B cell (primary cell): ENCODE results near the gene TADA2A. TPM values are rescaled to one million over a fixed set of nuclear protein-coding genes. Genes with fewer than 3 reads are reported as not detected.

ENCODE experiments used
- ATAC-seq: fragments of 200-7000 bp; cut with Tn5 transposase; one replicate; pipeline ENCODE4 v1.10.0; 2021; ENCODE audit warnings: low read depth, mild to moderate bottlenecking, moderate number of reproducible peaks, moderate library complexity
- CTCF ChIA-PET: fragments of 350-600 bp; sonication (Branson Sonifier 250); formaldehyde crosslinking; loops from one replicate; lab custom pipeline; 2021; ENCODE audit warnings: antibody characterized with exemption, inconsistent platforms; lab: Charles Lee
- POLR2A ChIA-PET: fragments of 350-600 bp; sonication (Branson Sonifier 250); formaldehyde crosslinking; loops from one replicate; lab custom pipeline; 2021; ENCODE audit warnings: antibody characterized with exemption; lab: Charles Lee
- DNase-seq: peaks from one replicate; pipeline ENCODE4 v3.0.0; 2013
- H2AFZ ChIP-seq: 2 replicates; pipeline ENCODE4 v1.6.1; 2012; ENCODE audit warnings: mild to moderate bottlenecking, low read depth, low read length; ENCODE audit not compliant: insufficient read depth, poor library complexity, severe bottlenecking
- H3K27ac ChIP-seq, 2 donors: 1 replicate in 1 of 2; 2 replicates in 1 of 2; pipeline ENCODE4 v1.5.1; 2012 to 2013; ENCODE audit warnings: low read length in 2 of 2, mild to moderate bottlenecking in 2 of 2, moderate library complexity in 1 of 2
- H3K27me3 ChIP-seq, 4 experiments: fragments of 200-600 bp in 1 of 4; sonication (generic) in 1 of 4; replicated peaks in 1 of 4; 1 replicate in 2 of 4; 2 replicates in 2 of 4; pipeline versions ENCODE4 v1.6.1 to v1.7.0; 2013 to 2016; ENCODE audit warnings: low read length in 3 of 4, mild to moderate bottlenecking in 2 of 4, mixed read lengths in 1 of 4, moderate library complexity in 1 of 4; ENCODE audit not compliant: insufficient read depth in 4 of 4, control insufficient read depth in 3 of 4; ENCODE audit errors: control extremely low read depth in 1 of 4
- H3K36me3 ChIP-seq, 2 experiments: replicated peaks in 1 of 2; 1 replicate in 1 of 2; 2 replicates in 1 of 2; pipeline versions ENCODE4 v1.6.1 to v1.7.1; 2013; ENCODE audit warnings: low read length in 1 of 2; ENCODE audit not compliant: insufficient read depth in 2 of 2, control insufficient read depth in 1 of 2; ENCODE audit errors: control extremely low read depth in 1 of 2, extremely low read depth in 1 of 2
- H3K4me1 ChIP-seq, 2 donors: fragments of 200-600 bp in 1 of 2; sonication (generic) in 1 of 2; 1 replicate in 1 of 2; 2 replicates in 1 of 2; pipeline versions ENCODE4 v1.5.1 to v1.6.1; 2013 to 2017; ENCODE audit warnings: low read length in 2 of 2; ENCODE audit not compliant: control insufficient read depth in 2 of 2, insufficient read depth in 2 of 2
- H3K4me2 ChIP-seq: replicated peaks from 2 replicates; pipeline ENCODE3; 2012; ENCODE audit warnings: mild to moderate bottlenecking, low read depth, low read length; ENCODE audit not compliant: poor library complexity, severe bottlenecking
- H3K4me3 ChIP-seq, 5 experiments: fragments of 200-600 bp in 1 of 5; sonication (generic) in 1 of 5; 1 replicate in 3 of 5; 2 replicates in 2 of 5; pipeline versions ENCODE4 v1.5.1 to v1.7.0; 2011 to 2016; ENCODE audit warnings: low read length in 4 of 5, mild to moderate bottlenecking in 4 of 5, low read depth in 2 of 5, control low read depth in 1 of 5, moderate library complexity in 1 of 5; ENCODE audit not compliant: insufficient read depth in 1 of 5; ENCODE audit errors: control extremely low read depth in 1 of 5, extremely low read depth in 1 of 5
- H3K79me2 ChIP-seq: fragments of 200-600 bp; sonication (generic); one replicate; pipeline ENCODE4 v1.6.0; 2016; ENCODE audit warnings: low read length; ENCODE audit not compliant: control insufficient read depth, insufficient read depth
- H3K9ac ChIP-seq: fragments of 200-600 bp; sonication (generic); 2 replicates; pipeline ENCODE4 v1.6.1; 2017; ENCODE audit warnings: mild to moderate bottlenecking, low read length, moderate library complexity
- H3K9me3 ChIP-seq, 3 donors: one replicate each; pipeline versions ENCODE4 v1.6.1 to v1.7.1; 2013; ENCODE audit warnings: low read length in 2 of 3; ENCODE audit not compliant: control insufficient read depth in 2 of 3, insufficient read depth in 1 of 3; ENCODE audit errors: control extremely low read depth in 1 of 3
- H4K20me1 ChIP-seq: 2 replicates; pipeline ENCODE4 v1.6.0; 2012; ENCODE audit warnings: mild to moderate bottlenecking, low read length; ENCODE audit not compliant: insufficient read depth, control insufficient read depth, poor library complexity, severe bottlenecking
- H3K27ac Mint-ChIP-seq: one replicate; pipeline ENCODE4 v1.8.0; 2021; ENCODE audit warnings: mixed read lengths
- H3K27me3 Mint-ChIP-seq: one replicate; pipeline ENCODE4 v1.8.0; 2021; ENCODE audit warnings: mixed read lengths
- H3K4me1 Mint-ChIP-seq: one replicate; pipeline ENCODE4 v1.8.0; 2021; ENCODE audit warnings: mixed read lengths
- H3K4me3 Mint-ChIP-seq: one replicate; pipeline ENCODE4 v1.8.0; 2021; ENCODE audit warnings: mixed read lengths
- H3K9me3 Mint-ChIP-seq: one replicate; pipeline ENCODE4 v1.8.0; 2022; ENCODE audit warnings: mixed read lengths; ENCODE audit not compliant: insufficient read depth
- EZH2 ChIP-seq: IDR thresholded peaks from 2 replicates; pipeline ENCODE4 v1.6.1; 2012; ENCODE audit warnings: borderline replicate concordance, low read depth, mild to moderate bottlenecking, moderate library complexity, low read length; ENCODE audit not compliant: insufficient read depth, poor library complexity, severe bottlenecking
- WGBS: methylation state at CpG from one replicate; pipeline ENCODE4 v1.1.5; 2013; ENCODE audit warnings: missing lambda C conversion rate; ENCODE audit not compliant: insufficient coverage; 5-methylcytosine and 5-hydroxymethylcytosine counted together
- intact Hi-C: fragments of 100-400 bp; cut with micrococcal nuclease; formaldehyde crosslinking; loops from one replicate; pipeline ENCODE4 v1.10.0; 2022
- polyA plus RNA-seq: library from polyadenylated mRNA; depleted of rRNA; stranded (reverse); fragments of >200 nt; gene quantifications from 2 replicates; pipeline ENCODE4 v1.2.3, GENCODE V29; 2012
- total RNA-seq, 2 donors: library from RNA; stranded (reverse); fragments of 120-200 nt in 1 of 2; gene quantifications; 1 replicate in 1 of 2; 2 replicates in 1 of 2; pipeline versions ENCODE4 v1.2.3 to v1.2.4, GENCODE V29; 2013 to 2022
- TF ChIP-seq, protein P1 (sequence below): fragments of 200-600 bp; IDR thresholded peaks from one replicate; pipeline ENCODE4 v1.8.0; 2022; ENCODE audit warnings: antibody characterized with exemption, mild to moderate bottlenecking

TADA2A gene
- total and polyA plus RNA-seq, 2 donors (not counting 1 experiment from before 2014, with no cell fraction given) = 10.9 to 43.3 TPM

DNA sequence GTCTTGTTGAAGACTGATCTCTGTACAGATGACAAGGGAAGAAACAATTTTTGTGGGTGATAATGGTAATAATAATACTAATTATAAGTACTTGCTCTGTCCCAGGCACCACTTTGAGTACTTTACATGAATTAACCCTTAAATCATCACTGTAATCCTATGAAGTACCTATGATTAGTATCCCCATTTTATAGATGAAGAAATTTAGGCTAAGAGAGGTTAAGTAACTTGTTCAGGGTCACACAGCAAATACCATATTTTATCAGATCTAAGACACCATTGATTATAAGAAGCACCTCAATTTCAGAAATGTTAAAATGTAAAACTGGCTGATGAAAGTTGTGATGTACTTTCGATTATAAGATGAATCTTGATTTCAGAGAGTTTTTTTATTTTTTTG lies 18.6 kb downstream of the TADA2A start:
- no peaks in the 10 kb centered on the region for H3K4me1 ChIP-seq
- no peaks in the 10 kb centered on the region for H3K79me2 ChIP-seq
- H3K27ac ChIP-seq = no peak overlapping the region
- no peak for DNase-seq
- H3K27me3 ChIP-seq = no peaks in the 10 kb centered on the region
- no peaks in the 10 kb centered on the region for H4K20me1 ChIP-seq
- ChIA-PET POLR2A (no interaction called here), CTCF (no interaction called here)
- no peak for ATAC-seq
- H3K9ac ChIP-seq = no peak overlapping the region
- no peak for TF ChIP-seq EZH2
- TF ChIP-seq, protein P1, sequence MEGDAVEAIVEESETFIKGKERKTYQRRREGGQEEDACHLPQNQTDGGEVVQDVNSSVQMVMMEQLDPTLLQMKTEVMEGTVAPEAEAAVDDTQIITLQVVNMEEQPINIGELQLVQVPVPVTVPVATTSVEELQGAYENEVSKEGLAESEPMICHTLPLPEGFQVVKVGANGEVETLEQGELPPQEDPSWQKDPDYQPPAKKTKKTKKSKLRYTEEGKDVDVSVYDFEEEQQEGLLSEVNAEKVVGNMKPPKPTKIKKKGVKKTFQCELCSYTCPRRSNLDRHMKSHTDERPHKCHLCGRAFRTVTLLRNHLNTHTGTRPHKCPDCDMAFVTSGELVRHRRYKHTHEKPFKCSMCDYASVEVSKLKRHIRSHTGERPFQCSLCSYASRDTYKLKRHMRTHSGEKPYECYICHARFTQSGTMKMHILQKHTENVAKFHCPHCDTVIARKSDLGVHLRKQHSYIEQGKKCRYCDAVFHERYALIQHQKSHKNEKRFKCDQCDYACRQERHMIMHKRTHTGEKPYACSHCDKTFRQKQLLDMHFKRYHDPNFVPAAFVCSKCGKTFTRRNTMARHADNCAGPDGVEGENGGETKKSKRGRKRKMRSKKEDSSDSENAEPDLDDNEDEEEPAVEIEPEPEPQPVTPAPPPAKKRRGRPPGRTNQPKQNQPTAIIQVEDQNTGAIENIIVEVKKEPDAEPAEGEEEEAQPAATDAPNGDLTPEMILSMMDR = no peak
- intact Hi-C loops = no loop called here
- no peak overlapping the region for H3K4me3 ChIP-seq
- H3K9me3 Mint-ChIP-seq = no peaks in the 10 kb centered on the region
- no peaks in the 10 kb centered on the region for H3K27me3 Mint-ChIP-seq
- H3K4me2 ChIP-seq = no peak overlapping the region
- peaks cover 5 to 40% of the 10 kb centered on the region in 2 experiments for H3K36me3 ChIP-seq
- 80% methylated on average over 1 of the region's 1 CpG for WGBS
- H3K4me3 Mint-ChIP-seq = no peak overlapping the region
- H3K9me3 ChIP-seq = no peaks in the 10 kb centered on the region
- H2AFZ ChIP-seq = no peak overlapping the region
- H3K4me1 Mint-ChIP-seq = no peaks in the 10 kb centered on the region
- no peak overlapping the region for H3K27ac Mint-ChIP-seq

DNA sequence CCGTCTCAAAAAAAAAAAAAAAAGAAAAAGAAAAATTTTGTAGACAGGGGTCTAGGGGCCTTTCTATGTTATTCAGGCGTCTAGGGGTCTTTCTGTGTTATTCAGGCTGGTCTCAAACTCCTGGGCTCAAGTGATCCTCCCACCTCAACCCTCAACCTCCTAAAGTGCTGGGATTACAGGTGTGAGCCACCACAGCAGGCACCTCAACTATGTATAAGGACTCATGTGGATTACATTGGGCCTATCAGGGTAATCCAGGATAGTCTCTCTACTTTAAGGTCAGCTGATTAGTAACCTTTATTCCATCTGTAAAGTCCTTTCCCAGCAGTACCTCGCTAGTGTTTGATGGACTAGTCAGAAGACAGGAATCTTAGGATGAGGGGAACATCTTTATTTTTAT lies 22.4 kb downstream of the TADA2A start:
- POLR2A ChIA-PET = no interaction called here
- Histone ChIP-seq H3K4me3 (no peak overlapping the region), H3K4me1 (no peaks in the 10 kb centered on the region), H2AFZ (no peak overlapping the region), H3K79me2 (no peaks in the 10 kb centered on the region), H3K27ac (no peak overlapping the region), H3K4me2 (no peak overlapping the region), H3K36me3 (peaks cover 9 to 31% of the 10 kb centered on the region in 2 experiments), H3K27me3 (no peaks in the 10 kb centered on the region), H3K9ac (no peak overlapping the region), H3K9me3 (no peaks in the 10 kb centered on the region), H4K20me1 (no peaks in the 10 kb centered on the region)
- Mint-ChIP-seq H3K9me3 (no peaks in the 10 kb centered on the region), H3K27ac (no peak overlapping the region), H3K4me1 (no peaks in the 10 kb centered on the region), H3K27me3 (no peaks in the 10 kb centered on the region), H3K4me3 (no peak overlapping the region)
- ATAC-seq = no peak
- no CpG with 5 or more reads among the region's 3 CpGs for WGBS
- CTCF ChIA-PET = no interaction called here
- DNase-seq = no peak
- intact Hi-C loops = no loop called here
- no peak for TF ChIP-seq EZH2
- TF ChIP-seq, protein P1 = no peak
